Prostate gland (tissue), 2 donors: ENCODE data around the gene EVC.

Source experiments
- POLR2AphosphoS5 ChIP-seq: sonication (generic); formaldehyde crosslinking; IDR thresholded peaks from one replicate; pipeline ENCODE4 v1.6.1; 2017; ENCODE audit warnings: antibody characterized with exemption
- TF ChIP-seq, protein P1 (sequence below), 4 experiments: fragments of 200-600 bp in 2 of 4; fragments of 450-650 bp in 2 of 4; sonication (generic) in 2 of 4; IDR thresholded peaks; 1 replicate in 3 of 4; 2 replicates in 1 of 4; pipeline ENCODE4 v1.5.1; 2016 to 2019; ENCODE audit warnings: antibody characterized with exemption in 4 of 4, mild to moderate bottlenecking in 2 of 4, moderate library complexity in 2 of 4

DNA sequence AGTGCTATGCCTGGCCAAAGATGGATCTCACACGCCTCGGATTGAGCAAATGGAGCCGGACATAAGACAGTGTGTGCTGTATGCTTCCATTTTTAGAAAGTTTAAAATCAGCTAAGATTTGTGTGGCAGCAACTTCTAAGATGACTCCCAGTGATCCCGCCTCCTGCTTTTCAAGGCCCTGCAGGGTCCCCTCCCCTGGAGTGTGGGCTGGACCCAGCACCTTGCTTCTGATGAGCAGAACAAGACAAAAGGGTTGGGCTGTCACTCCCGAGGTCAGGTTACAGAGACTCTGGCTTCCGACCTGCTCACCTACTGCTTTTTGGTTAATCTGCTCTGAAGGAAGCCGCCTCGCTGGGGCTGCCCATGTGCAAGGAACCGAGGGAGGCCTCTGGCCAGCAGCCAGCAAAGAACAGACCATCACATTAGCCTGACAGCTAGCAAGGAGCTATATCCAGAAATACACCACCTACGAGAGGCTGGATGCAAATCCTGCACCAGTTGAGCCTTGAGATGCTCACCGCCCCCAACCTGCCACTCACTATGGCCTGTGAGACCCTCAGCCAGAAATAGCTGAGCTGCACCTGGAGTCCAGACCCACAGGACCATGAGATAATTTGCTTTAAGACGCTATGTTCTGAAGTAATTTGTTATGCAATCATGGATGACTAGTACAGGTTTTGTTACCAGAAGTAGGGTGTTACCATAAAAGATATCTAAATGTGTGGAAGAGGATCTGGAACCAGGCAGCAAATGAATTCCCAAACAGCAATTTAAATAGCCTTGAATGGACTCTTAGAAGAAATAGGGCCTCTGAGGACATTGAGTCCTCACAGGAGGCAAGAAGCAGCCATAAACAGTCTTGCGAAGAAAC is 134.3 kb downstream of the EVC start:
- TF ChIP-seq, protein P1, sequence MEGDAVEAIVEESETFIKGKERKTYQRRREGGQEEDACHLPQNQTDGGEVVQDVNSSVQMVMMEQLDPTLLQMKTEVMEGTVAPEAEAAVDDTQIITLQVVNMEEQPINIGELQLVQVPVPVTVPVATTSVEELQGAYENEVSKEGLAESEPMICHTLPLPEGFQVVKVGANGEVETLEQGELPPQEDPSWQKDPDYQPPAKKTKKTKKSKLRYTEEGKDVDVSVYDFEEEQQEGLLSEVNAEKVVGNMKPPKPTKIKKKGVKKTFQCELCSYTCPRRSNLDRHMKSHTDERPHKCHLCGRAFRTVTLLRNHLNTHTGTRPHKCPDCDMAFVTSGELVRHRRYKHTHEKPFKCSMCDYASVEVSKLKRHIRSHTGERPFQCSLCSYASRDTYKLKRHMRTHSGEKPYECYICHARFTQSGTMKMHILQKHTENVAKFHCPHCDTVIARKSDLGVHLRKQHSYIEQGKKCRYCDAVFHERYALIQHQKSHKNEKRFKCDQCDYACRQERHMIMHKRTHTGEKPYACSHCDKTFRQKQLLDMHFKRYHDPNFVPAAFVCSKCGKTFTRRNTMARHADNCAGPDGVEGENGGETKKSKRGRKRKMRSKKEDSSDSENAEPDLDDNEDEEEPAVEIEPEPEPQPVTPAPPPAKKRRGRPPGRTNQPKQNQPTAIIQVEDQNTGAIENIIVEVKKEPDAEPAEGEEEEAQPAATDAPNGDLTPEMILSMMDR (IDR thresholded peaks at IDR 0.05) = no peak
- no peak for TF ChIP-seq POLR2AphosphoS5
